ENCODE data around the gene CCR4. TPM values are rescaled to one million over a fixed set of nuclear protein-coding genes. Genes with fewer than 3 reads are reported as not detected.

Gene CCR4
- total RNA-seq, 1 experiment from 2014 or later, result not detected

DNA sequence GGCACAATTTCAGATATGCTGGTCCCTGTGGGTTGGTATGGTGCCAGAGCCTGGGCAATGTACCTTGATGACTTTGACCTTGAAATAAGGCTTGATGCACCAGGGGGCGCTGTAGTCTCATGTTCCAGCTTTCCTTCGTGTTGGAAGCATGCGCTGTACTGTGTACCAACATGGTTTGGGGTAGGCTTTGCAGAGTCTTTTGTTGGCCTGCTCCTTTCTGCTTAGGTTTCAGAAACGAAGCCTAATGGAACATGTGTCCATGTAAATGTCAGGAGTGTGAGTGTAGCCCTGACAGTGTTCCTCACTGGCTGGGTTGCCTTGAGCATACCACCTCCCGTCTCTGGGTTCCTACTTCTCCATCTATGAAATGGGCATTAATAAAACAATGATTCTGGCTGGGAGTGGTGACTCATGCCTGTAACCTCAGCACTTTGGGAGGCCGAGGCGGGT, 3.6 kb upstream of the CCR4 start:
- Mint-ChIP-seq H3K36me3 (ENCODE audit: insufficient read depth, unreplicated experiment) (no peaks in the 10 kb centered on the region), H3K27me3 (ENCODE audit: unreplicated experiment) (no peaks in the 10 kb centered on the region), H3K27ac (ENCODE audit: unreplicated experiment) (no peak overlapping the region), H3K9me3 (ENCODE audit: low read depth, unreplicated experiment) (no peaks in the 10 kb centered on the region), H3K4me3 (ENCODE audit: low read depth, unreplicated experiment) (no peak overlapping the region), H3K4me1 (ENCODE audit: low read depth, unreplicated experiment) (no peaks in the 10 kb centered on the region)
- intact Hi-C loops (cut with micrococcal nuclease; ENCODE audit: unreplicated experiment), result loop anchor here (10.0 kb wide), 1 partner anchor 427 kb away; no protein-coding TSS in a partner anchor
- peak; percentile 88 for DNase-seq
- TF ChIP-seq, protein P1, sequence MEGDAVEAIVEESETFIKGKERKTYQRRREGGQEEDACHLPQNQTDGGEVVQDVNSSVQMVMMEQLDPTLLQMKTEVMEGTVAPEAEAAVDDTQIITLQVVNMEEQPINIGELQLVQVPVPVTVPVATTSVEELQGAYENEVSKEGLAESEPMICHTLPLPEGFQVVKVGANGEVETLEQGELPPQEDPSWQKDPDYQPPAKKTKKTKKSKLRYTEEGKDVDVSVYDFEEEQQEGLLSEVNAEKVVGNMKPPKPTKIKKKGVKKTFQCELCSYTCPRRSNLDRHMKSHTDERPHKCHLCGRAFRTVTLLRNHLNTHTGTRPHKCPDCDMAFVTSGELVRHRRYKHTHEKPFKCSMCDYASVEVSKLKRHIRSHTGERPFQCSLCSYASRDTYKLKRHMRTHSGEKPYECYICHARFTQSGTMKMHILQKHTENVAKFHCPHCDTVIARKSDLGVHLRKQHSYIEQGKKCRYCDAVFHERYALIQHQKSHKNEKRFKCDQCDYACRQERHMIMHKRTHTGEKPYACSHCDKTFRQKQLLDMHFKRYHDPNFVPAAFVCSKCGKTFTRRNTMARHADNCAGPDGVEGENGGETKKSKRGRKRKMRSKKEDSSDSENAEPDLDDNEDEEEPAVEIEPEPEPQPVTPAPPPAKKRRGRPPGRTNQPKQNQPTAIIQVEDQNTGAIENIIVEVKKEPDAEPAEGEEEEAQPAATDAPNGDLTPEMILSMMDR (IDR thresholded peaks at IDR 0.05; ENCODE audit: unreplicated experiment), result peak; percentile 69
- no TSS peak for BruUV-seq (replicated peaks)
- CTCF ChIA-PET, result interaction anchor here (0.6 to 1.0 kb wide), 3 partner anchors 46 to 425 kb away, joined by 3 to 6 read pairs (median 3); no protein-coding TSS in a partner anchor

DNA sequence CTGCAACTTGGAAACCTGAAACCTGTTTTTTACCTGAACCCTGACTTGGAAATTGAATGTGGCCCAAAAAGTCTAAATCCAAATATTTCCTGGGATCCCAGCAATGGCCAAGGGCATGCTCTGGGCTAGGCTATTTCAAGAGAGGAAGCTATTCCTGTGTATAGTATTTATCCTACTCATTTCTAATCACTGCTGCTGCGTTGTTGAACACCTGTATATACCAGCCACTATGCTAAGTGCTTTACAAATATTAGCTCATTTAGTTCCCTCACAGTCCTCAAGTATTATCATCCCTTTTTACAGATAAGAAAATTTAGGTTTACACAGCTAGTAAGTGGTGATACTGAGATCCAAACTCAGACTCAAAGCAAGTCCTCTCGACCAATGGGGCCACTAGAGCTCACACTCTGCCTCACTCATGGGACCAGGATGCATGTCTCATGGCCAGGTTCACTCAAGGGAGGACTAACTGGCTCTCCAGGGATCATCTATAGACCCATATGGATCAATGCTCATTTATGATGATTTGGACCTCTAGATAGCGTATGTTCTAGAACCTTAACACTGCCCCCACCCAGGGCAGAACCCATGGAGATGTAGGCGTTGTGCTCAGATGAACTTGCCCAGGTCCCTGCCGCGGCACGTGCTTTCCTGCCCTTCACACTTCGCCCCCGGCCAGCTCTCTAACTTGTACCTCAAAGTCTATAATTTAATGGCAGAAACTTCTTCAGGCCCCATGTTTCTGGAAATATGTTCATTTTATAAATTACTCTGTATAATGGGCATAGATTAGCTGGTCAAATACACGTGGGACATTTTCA, 2.6 kb upstream of the CCR4 start:
- intact Hi-C loops (cut with micrococcal nuclease; ENCODE audit: unreplicated experiment), result loop anchor here (10.0 kb wide), 1 partner anchor 426 kb away; no protein-coding TSS in a partner anchor
- no peak overlapping the region for H3K4me3 Mint-ChIP-seq (ENCODE audit: low read depth, unreplicated experiment)
- H3K27ac Mint-ChIP-seq (ENCODE audit: unreplicated experiment), result no peak overlapping the region
- no peaks in the 10 kb centered on the region for H3K27me3 Mint-ChIP-seq (ENCODE audit: unreplicated experiment)
- CTCF ChIA-PET, result interaction anchor here (1.8 kb wide), 1 partner anchor 126 kb away, joined by 8 read pairs; no protein-coding TSS in a partner anchor
- no peaks in the 10 kb centered on the region for H3K9me3 Mint-ChIP-seq (ENCODE audit: low read depth, unreplicated experiment)
- no peaks in the 10 kb centered on the region for H3K36me3 Mint-ChIP-seq (ENCODE audit: insufficient read depth, unreplicated experiment)
- TF ChIP-seq, protein P1 (IDR thresholded peaks at IDR 0.05; ENCODE audit: unreplicated experiment), result no peak
- DNase-seq, result no peak
- H3K4me1 Mint-ChIP-seq (ENCODE audit: low read depth, unreplicated experiment), result no peaks in the 10 kb centered on the region
- no TSS peak for BruUV-seq (replicated peaks)

DNA sequence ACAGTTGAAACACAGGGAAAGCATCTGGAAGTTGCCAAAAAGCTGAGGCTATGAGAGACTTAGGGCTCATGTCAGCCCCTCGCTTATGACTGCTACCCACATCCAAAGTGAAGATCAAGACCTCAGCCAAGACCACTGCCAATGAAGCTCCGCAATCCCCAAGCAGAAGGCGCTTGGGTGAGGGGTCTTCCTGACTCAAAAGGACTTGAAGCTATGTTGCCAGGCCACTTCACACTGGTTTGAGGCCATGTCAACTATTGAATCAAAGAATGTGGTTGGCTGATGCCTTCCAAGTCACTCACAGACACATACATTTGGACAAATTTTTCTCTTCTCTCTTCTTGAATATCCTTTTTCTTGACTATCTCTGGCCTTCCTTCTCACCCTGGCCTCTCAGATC, 928 bp upstream of the CCR4 start:
- no peak overlapping the region for H3K27ac Mint-ChIP-seq (ENCODE audit: unreplicated experiment)
- CTCF ChIA-PET, result interaction anchor here (1.8 kb wide), 1 partner anchor 124 kb away, joined by 8 read pairs; no protein-coding TSS in a partner anchor
- no peaks in the 10 kb centered on the region for H3K27me3 Mint-ChIP-seq (ENCODE audit: unreplicated experiment)
- no peaks in the 10 kb centered on the region for H3K36me3 Mint-ChIP-seq (ENCODE audit: insufficient read depth, unreplicated experiment)
- H3K4me1 Mint-ChIP-seq (ENCODE audit: low read depth, unreplicated experiment), result no peaks in the 10 kb centered on the region
- no peak for DNase-seq
- TF ChIP-seq, protein P1 (IDR thresholded peaks at IDR 0.05; ENCODE audit: unreplicated experiment), result no peak
- BruUV-seq (replicated peaks), result no TSS peak
- intact Hi-C loops (cut with micrococcal nuclease; ENCODE audit: unreplicated experiment), result no loop called here
- no peaks in the 10 kb centered on the region for H3K9me3 Mint-ChIP-seq (ENCODE audit: low read depth, unreplicated experiment)
- H3K4me3 Mint-ChIP-seq (ENCODE audit: low read depth, unreplicated experiment), result no peak overlapping the region

DNA sequence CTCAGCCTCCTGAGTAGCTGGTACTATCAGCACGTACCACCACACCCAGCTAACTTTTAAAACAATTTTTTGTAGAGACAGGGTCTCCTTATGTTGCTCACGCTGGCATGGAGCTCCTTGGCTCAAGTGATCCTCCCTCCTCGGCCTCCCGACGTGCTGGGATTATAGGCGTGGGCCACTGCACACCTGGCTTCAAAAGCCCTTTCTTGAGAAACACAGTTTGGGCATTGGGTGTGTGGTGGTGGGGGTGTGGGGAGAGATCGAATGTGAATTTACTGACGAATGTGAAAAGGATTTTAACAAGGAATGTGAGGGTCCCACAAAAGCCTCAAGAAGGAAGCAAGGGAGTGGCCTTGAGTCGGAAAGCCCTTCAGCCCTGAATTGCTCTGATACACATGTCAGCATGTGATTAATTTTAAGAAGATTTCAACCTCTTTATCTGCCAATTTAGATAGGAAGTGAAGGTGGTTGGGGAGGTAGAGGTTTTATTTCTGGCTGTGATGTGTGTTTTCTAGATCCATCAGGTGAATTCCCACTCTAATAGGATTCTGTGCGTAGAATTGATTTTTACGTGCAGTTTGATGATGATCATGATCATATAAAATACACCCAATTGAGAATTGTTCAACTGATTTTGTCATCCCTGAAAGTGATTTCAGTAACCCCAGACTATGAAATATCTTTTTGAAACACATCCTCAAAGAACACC, 1.1 kb downstream of the CCR4 start:
- CTCF ChIA-PET, result no interaction called here
- no TSS peak for BruUV-seq (replicated peaks)
- H3K36me3 Mint-ChIP-seq (ENCODE audit: insufficient read depth, unreplicated experiment), result no peaks in the 10 kb centered on the region

More for the DNA sequence above, 1.1 kb downstream of the CCR4 start:
- Mint-ChIP-seq H3K9me3 (ENCODE audit: low read depth, unreplicated experiment) (no peaks in the 10 kb centered on the region), H3K27me3 (ENCODE audit: unreplicated experiment) (no peaks in the 10 kb centered on the region), H3K27ac (ENCODE audit: unreplicated experiment) (no peak overlapping the region), H3K4me3 (ENCODE audit: low read depth, unreplicated experiment) (no peak overlapping the region), H3K4me1 (ENCODE audit: low read depth, unreplicated experiment) (no peaks in the 10 kb centered on the region)
- no peak for DNase-seq
- TF ChIP-seq, protein P1 (IDR thresholded peaks at IDR 0.05; ENCODE audit: unreplicated experiment), result no peak
- intact Hi-C loops (cut with micrococcal nuclease; ENCODE audit: unreplicated experiment), result no loop called here

Measured in Calu3 (cell line).